SU-DHL-6 (cell line): ENCODE results near the gene HOXA1.

Experiments
- H2AFZ ChIP-seq: fragments of 200-600 bp; sonication (generic); 2 replicates; pipeline ENCODE4 v1.6.1; 2014; ENCODE audit warnings: low read depth, mild to moderate bottlenecking, moderate library complexity, mixed read lengths, antibody characterized with exemption, low read length; ENCODE audit not compliant: severe bottlenecking
- H3F3A ChIP-seq: fragments of 200-600 bp; shearing (Covaris generic); 2 replicates; pipeline ENCODE4 v1.6.0; 2016; ENCODE audit warnings: antibody characterized with exemption, mild to moderate bottlenecking; ENCODE audit not compliant: insufficient read depth
- H3K27ac ChIP-seq: fragments of 200-600 bp; sonication (generic); 2 replicates; pipeline ENCODE4 v1.5.1; 2016; ENCODE audit warnings: low read depth, mild to moderate bottlenecking, low read length, moderate library complexity, mixed read lengths
- H3K27me3 ChIP-seq: fragments of 200-600 bp; sonication (generic), shearing (Covaris generic); 2 replicates; pipeline ENCODE4 v1.6.0; 2014; ENCODE audit warnings: mild to moderate bottlenecking, low read length
- H3K36me3 ChIP-seq: fragments of 200-600 bp; sonication (generic); 2 replicates; pipeline ENCODE4 v1.6.1; 2014; ENCODE audit warnings: mild to moderate bottlenecking, low read length, mixed read lengths
- H3K4me2 ChIP-seq: fragments of 300-600, 200-600 bp; shearing (Covaris generic), sonication (generic); 2 replicates; pipeline ENCODE4 v1.6.0; 2014; ENCODE audit warnings: low read length, low read depth, mild to moderate bottlenecking; ENCODE audit not compliant: poor library complexity, severe bottlenecking
- H3K4me3 ChIP-seq: fragments of 200-600 bp; sonication (generic); 2 replicates; pipeline ENCODE4 v1.5.1; 2014; ENCODE audit warnings: antibody characterized with exemption, low read length, mild to moderate bottlenecking, mixed read lengths; ENCODE audit not compliant: insufficient read depth, poor library complexity, severe bottlenecking
- H3K79me2 ChIP-seq: fragments of 200-600 bp; sonication (generic); 2 replicates; pipeline ENCODE4 v1.6.1; 2014; ENCODE audit warnings: mild to moderate bottlenecking, low read length, moderate library complexity; ENCODE audit not compliant: insufficient read depth
- H3K9ac ChIP-seq: fragments of 200-600 bp; sonication (generic); 2 replicates; pipeline ENCODE4 v1.7.0; 2014; ENCODE audit warnings: mild to moderate bottlenecking, low read length
- H3K9me2 ChIP-seq: fragments of 200-600 bp; sonication (generic); replicated peaks from 2 replicates; pipeline ENCODE4 v1.6.1; 2014; ENCODE audit warnings: low read length; ENCODE audit not compliant: insufficient read depth
- H3K9me3 ChIP-seq: fragments of 200-600 bp; sonication (generic); 2 replicates; pipeline ENCODE4 v1.6.1; 2014; ENCODE audit warnings: low read length, mixed read lengths; ENCODE audit not compliant: insufficient read depth
- H4K20me1 ChIP-seq: fragments of 200-600 bp; sonication (generic); 2 replicates; pipeline ENCODE4 v1.6.1; 2014; ENCODE audit warnings: low read depth, mild to moderate bottlenecking, antibody characterized with exemption, low read length, moderate library complexity, mixed read lengths
- CTCF ChIP-seq: fragments of 200-600 bp; sonication (generic); IDR thresholded peaks from one replicate; pipeline ENCODE4 v1.5.1; 2017; ENCODE audit warnings: antibody characterized with exemption, mild to moderate bottlenecking, low read length, moderate library complexity; ENCODE audit not compliant: insufficient read depth, poor library complexity, severe bottlenecking
- EZH2phosphoT487 ChIP-seq: fragments of 200-600 bp; sonication (generic), shearing (Covaris generic); conservative IDR thresholded peaks from 2 replicates; pipeline ENCODE4 v1.6.1; 2018; ENCODE audit warnings: mild to moderate bottlenecking, antibody characterized with exemption, low read length, moderate library complexity, mixed read lengths

HOXA1 gene

GRCh38 chr7:27101171-27101956, 5.6 kb upstream of the HOXA1 start:
- Histone ChIP-seq H3K4me2 (no peak overlapping the region), H3K36me3 (no peaks in the 10 kb centered on the region), H4K20me1 (no peaks in the 10 kb centered on the region), H3K9me2 (no peaks in the 10 kb centered on the region), H3K4me3 (no peak overlapping the region), H3F3A (peaks cover 18% of the 10 kb centered on the region; the same call in 1 of the 2 replicates), H3K79me2 (peaks cover 15% of the 10 kb centered on the region), H3K9me3 (no peaks in the 10 kb centered on the region), H3K27me3 (no peaks in the 10 kb centered on the region), H2AFZ (no peak overlapping the region), H3K27ac (no peak overlapping the region), H3K9ac (no peak overlapping the region)
- no peak for TF ChIP-seq CTCF
- TF ChIP-seq EZH2phosphoT487 = no peak

- Histone ChIP-seq H3K9me2 (no peaks in the 10 kb centered on the region), H3K27ac (no peak overlapping the region), H3K9me3 (no peaks in the 10 kb centered on the region), H3K36me3 (no peaks in the 10 kb centered on the region), H3K79me2 (peaks cover 15% of the 10 kb centered on the region), H3K27me3 (no peaks in the 10 kb centered on the region), H3F3A (peaks cover 18% of the 10 kb centered on the region; the same call in 1 of the 2 replicates), H3K4me2 (no peak overlapping the region), H3K9ac (no peak overlapping the region), H4K20me1 (no peaks in the 10 kb centered on the region), H3K4me3 (no peak overlapping the region), H2AFZ (no peak overlapping the region)
- no peak for TF ChIP-seq CTCF
- TF ChIP-seq EZH2phosphoT487 = no peak
These were observed 4.9 kb upstream of the HOXA1 start for GRCh38 chr7:27100694-27101170.

GRCh38 chr7:27099453-27100370, 3.9 kb upstream of the HOXA1 start:
- Histone ChIP-seq H3K9ac (no peak overlapping the region), H3K36me3 (no peaks in the 10 kb centered on the region), H3K27ac (no peak overlapping the region), H3K4me2 (no peak overlapping the region), H3F3A (peaks cover 18% of the 10 kb centered on the region; the same call in 1 of the 2 replicates), H3K9me2 (no peaks in the 10 kb centered on the region), H4K20me1 (no peaks in the 10 kb centered on the region), H3K79me2 (peaks cover 18% of the 10 kb centered on the region), H3K4me3 (no peak overlapping the region), H2AFZ (no peak overlapping the region), H3K27me3 (no peaks in the 10 kb centered on the region), H3K9me3 (no peaks in the 10 kb centered on the region)
- TF ChIP-seq EZH2phosphoT487 = no peak
- no peak for TF ChIP-seq CTCF
